ENCODE data around the gene DPH3. TPM values are rescaled to one million over a fixed set of nuclear protein-coding genes. Genes with fewer than 3 reads are reported as not detected.

DPH3 gene
- polyA plus RNA-seq, 1 of the 3 experiments (the other 2 are of a cell fraction), result 8.5 TPM

GRCh38 chr3:16289144-16289889 lies 24.6 kb upstream of the DPH3 start:
- Histone ChIP-seq H3K27ac (ENCODE audit: low read depth in 2 of 2, low read length in 1 of 2) (peak overlapping the region in 1 of 2 experiments; percentile 6; a peak in 1 of 4 replicates), H3K4me1 (ENCODE audit: control insufficient read depth in 1 of 2, insufficient read depth in 2 of 2, low read depth in 1 of 2, low read length in 1 of 2) (peaks cover 0 to 11% of the 10 kb centered on the region in 2 experiments; a peak in 2 of 4 replicates), H3K9me3 (no peaks in the 10 kb centered on the region), H3F3A (replicated peaks; ENCODE audit: insufficient read depth) (peaks cover 5% of the 10 kb centered on the region), H3K36me3 (replicated peaks in 1 of 2; ENCODE audit: control insufficient read depth in 1 of 2, insufficient read depth in 2 of 2, low read length in 1 of 2) (peaks cover 10 to 23% of the 10 kb centered on the region in 2 experiments), H4K20me1 (ENCODE audit: insufficient read depth) (no peaks in the 10 kb centered on the region; the same call in 1 of the 2 replicates), H3K27me3 (ENCODE audit: insufficient read depth) (no peaks in the 10 kb centered on the region), H3K9ac (no peak overlapping the region), H3K79me2 (ENCODE audit: insufficient read depth) (no peaks in the 10 kb centered on the region), H2AFZ (ENCODE audit: low read depth) (no peak overlapping the region), H3K9me2 (no peaks in the 10 kb centered on the region), H3K4me3 (ENCODE audit: low read depth in 2 of 2, low read length in 1 of 2) (no peak overlapping the region), H3K4me2 (no peak overlapping the region)
- no peak for DNase-seq
- WGBS (ENCODE audit: low lambda C conversion rate), result 93% methylated on average over 2 of the region's 2 CpGs
- CTCF ChIA-PET, result interaction anchor here (0.9 to 6.3 kb wide), 16 partner anchors 8 to 595 kb away, joined by 3 to 88 read pairs (median 10); partner anchors contain the start of genes PLCL2 and RFTN1
- POLR2A ChIA-PET, result interaction anchor here (1.0 to 1.2 kb wide), 2 partner anchors 24 to 228 kb away, joined by 3 to 5 read pairs; partner anchors contain the start of gene OXNAD1
- TF ChIP-seq POLR2AphosphoS5 (IDR thresholded peaks at IDR 0.05; ENCODE audit: low read depth, low read length) (no peak), NRF1 (IDR thresholded peaks at IDR 0.05; ENCODE audit: low read depth, low read length) (no peak), CTCF (IDR thresholded peaks at IDR 0.05) (no peak), ZBTB33 (IDR thresholded peaks at IDR 0.05; ENCODE audit: borderline replicate concordance, low read depth) (no peak), RAD21 (IDR thresholded peaks at IDR 0.05; ENCODE audit: low read length) (no peak), FOXJ3 (CRISPR knock-in tag; IDR thresholded peaks at IDR 0.05) (no peak), IRF3 (IDR thresholded peaks at IDR 0.05; ENCODE audit: low read depth, low read length) (no peak), FOXM1 (IDR thresholded peaks at IDR 0.05; ENCODE audit: low read depth) (no peak), JUND (IDR thresholded peaks at IDR 0.05) (no peak), MXI1 (IDR thresholded peaks at IDR 0.05; ENCODE audit: low read depth, low read length) (no peak), RCOR1 (IDR thresholded peaks at IDR 0.05; ENCODE audit: low read length) (no peak)

All from SK-N-SH (cell line).